Transverse colon (tissue), 4 donors: Measurements from ENCODE around the gene WDR18.

Source experiments
- CTCF ChIP-seq, 5 experiments: fragments of 200-600 bp in 3 of 5; fragments of 450-650 bp in 2 of 5; sonication (generic) in 3 of 5; IDR thresholded peaks; 1 replicate in 2 of 5; 2 replicates in 3 of 5; pipeline ENCODE4 v1.5.1; 2016 to 2017; ENCODE audit warnings: antibody characterized with exemption in 5 of 5, inconsistent platforms in 3 of 5, mild to moderate bottlenecking in 2 of 5, moderate library complexity in 1 of 5
- EP300 ChIP-seq: sonication (generic); formaldehyde crosslinking; IDR thresholded peaks from one replicate; pipeline ENCODE4 v1.6.1; 2017; ENCODE audit warnings: antibody characterized with exemption, low read depth
- POLR2A ChIP-seq: fragments of 450-650 bp; IDR thresholded peaks from one replicate; pipeline ENCODE4 v1.6.1; 2016; ENCODE audit warnings: antibody characterized with exemption, mild to moderate bottlenecking, moderate library complexity
- POLR2AphosphoS5 ChIP-seq, 3 donors: sonication (generic); formaldehyde crosslinking; IDR thresholded peaks; one replicate each; pipeline ENCODE4 v1.6.1; 2016; ENCODE audit warnings: antibody characterized with exemption in 3 of 3

- TF ChIP-seq POLR2A (no peak), CTCF (IDR thresholded peaks at IDR 0.05) (peak; percentile 29 to 45 (median 43)), EP300 (no peak), POLR2AphosphoS5 (IDR thresholded peaks at IDR 0.05) (no peak)
Observed at GRCh38 chr19:970695-971094, 13.4 kb upstream of the WDR18 start.
